ENCODE data around the gene MPC1.

MPC1 gene

DNA sequence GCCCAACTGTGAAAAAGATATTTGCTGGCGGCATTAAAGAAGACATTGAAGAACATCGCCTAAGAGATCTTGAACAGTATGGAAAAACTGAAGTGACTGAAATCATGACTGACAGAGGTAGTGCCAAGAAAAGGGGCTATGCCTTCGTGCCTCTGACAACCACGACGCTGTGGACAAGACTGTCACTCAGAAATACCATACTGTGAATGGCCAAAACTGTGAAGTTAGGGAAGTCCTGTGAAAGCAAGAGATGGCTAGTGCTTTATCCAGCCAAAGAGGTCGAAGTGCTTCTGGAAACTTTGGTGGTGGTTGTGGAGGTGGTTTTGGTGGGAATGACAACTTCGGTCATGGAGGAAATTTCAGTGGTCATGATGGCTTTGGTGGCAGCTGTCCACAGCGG lies 47.9 kb downstream of the MPC1 start:
- H3K4me3 ChIP-seq (replicated peaks in 1 of 2; ENCODE audit: low read depth in 2 of 2, low read length in 2 of 2) = no peak overlapping the region
- TF ChIP-seq CTCF (IDR thresholded peaks at IDR 0.05; ENCODE audit: low read depth, low read length) = no peak
- no peak for DNase-seq (ENCODE audit: low read depth in 2 of 2)

DNA sequence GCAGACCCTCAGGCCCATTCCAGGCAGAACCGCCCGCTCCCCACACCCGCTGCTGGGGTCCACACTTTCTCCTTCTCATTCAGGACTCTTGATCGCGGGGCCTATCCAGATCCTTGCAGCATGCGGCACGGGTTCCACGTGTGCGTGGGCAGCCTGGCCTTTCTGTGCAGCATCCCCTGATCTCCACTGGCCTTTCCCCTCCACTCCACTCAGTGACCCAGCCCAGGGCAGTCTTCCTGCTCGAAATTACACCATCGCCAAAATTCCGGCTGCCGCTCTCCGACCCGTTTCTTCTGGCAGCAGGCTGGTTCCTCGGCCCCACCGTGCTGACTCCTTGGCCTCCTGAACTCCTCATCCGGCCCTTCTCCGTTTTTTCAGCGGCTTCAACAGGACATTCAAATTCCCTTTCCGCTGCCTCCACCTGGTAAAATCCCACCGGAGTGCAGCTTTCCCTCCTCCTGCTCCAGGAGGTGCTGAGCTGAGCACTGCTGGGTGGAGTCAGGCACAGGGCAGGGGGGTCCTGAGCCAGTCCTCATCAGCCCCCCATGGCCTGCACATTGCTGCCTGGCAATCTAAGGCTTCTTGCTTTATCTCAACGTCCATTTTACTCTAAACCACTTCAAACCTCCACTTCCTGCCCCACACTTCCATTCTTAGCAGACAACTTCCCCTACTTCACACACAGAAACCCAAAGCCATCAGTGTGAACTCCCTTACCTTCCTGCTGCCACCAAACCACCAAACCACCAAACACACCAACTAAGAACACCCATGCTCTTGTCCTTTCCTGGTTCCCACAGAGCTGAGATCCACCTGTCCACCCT lies 49.4 kb downstream of the MPC1 start:
- TF ChIP-seq CTCF (IDR thresholded peaks at IDR 0.05; ENCODE audit: low read depth, low read length) = no peak
- H3K4me3 ChIP-seq (replicated peaks in 1 of 2; ENCODE audit: low read depth in 2 of 2, low read length in 2 of 2) = no peak overlapping the region
- no peak for DNase-seq (ENCODE audit: low read depth in 2 of 2)

- no peak overlapping the region for H3K4me3 ChIP-seq (replicated peaks in 1 of 2; ENCODE audit: low read depth in 2 of 2, low read length in 2 of 2)
- TF ChIP-seq CTCF (IDR thresholded peaks at IDR 0.05; ENCODE audit: low read depth, low read length) = no peak
- DNase-seq (ENCODE audit: low read depth in 2 of 2) = no peak
Measured at GRCh38 chr6:166331503-166332415, 51.0 kb downstream of the MPC1 start.

GRCh38 chr6:166330612-166331011 lies 52.1 kb downstream of the MPC1 start:
- peak; percentile 40 for TF ChIP-seq CTCF (IDR thresholded peaks at IDR 0.05; ENCODE audit: low read depth, low read length)
- H3K4me3 ChIP-seq (replicated peaks in 1 of 2; ENCODE audit: low read depth in 2 of 2, low read length in 2 of 2) = no peak overlapping the region
- peak; percentile 58 to 74 for DNase-seq (ENCODE audit: low read depth in 2 of 2)

DNA sequence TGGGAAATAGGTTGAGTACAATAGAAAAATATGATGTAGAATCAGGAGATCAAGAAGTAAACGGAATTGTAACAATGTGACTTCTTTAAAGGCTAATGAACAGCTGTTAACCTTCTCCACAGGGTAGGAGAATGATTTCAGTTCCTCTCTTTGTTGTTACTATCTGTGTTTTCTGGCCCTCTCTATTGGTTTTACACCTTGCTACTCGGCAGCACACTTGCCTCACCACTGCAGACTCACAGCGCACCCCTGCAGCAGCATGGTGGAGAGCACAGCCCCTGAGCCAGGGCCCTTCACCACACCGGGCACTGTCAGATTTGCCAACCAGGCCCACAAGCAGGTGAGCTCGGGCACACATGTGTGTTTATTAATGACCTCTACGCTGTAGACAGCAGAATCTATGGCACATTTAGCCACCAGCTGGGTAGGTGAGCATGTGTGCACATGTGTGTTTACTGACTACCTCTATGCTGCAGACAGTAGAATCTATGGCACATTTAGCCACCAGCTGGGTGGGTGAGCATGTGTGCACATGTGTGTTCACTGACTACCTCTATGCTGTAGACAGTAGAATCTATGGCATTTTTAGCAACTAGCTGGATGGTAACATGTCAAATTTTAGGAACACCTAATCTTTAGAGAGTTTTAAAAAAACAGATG lies 57.2 kb downstream of the MPC1 start:
- no peak for TF ChIP-seq CTCF (IDR thresholded peaks at IDR 0.05; ENCODE audit: low read depth, low read length)
- no peak for DNase-seq (ENCODE audit: low read depth in 2 of 2)
- no peak overlapping the region for H3K4me3 ChIP-seq (replicated peaks in 1 of 2; ENCODE audit: low read depth in 2 of 2, low read length in 2 of 2)

DNA sequence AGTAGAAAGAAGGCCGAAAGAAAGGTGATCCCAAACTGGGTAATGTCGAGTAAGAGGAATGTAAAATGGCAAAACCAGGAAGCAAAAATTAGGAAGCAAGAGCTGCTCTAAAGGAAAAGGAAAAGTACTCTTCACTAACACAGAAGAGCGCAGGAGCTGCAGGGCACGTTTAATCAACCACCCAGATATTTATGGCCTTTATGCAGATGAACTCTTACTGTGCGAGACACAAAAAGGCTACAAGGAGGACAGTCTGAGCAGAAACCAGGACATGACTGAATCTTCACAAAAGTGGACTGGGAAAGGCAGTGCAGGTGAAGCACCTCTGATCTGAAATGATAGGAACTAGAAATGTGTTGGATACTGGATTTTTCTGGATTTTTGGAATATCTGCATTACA lies 59.3 kb downstream of the MPC1 start:
- no peak for TF ChIP-seq CTCF (IDR thresholded peaks at IDR 0.05; ENCODE audit: low read depth, low read length)
- H3K4me3 ChIP-seq (replicated peaks in 1 of 2; ENCODE audit: low read depth in 2 of 2, low read length in 2 of 2) = no peak overlapping the region
- no peak for DNase-seq (ENCODE audit: low read depth in 2 of 2)
